Parathyroid adenoma (tissue), 2 donors: ENCODE measurements around the gene AKR1C8.
"Not testable (repeated sequence)": the region's sequence is repeated elsewhere in the genome, so short reads cannot be mapped to it uniquely, and the experiment has no call there.

Experiments used
- H2AFZ ChIP-seq: fragments of 300-600 bp; sonication (generic); one replicate; pipeline ENCODE4 v1.7.0; 2017; ENCODE audit warnings: antibody characterized with exemption, mild to moderate bottlenecking
- H3K27ac ChIP-seq: fragments of 300-600 bp; sonication (generic); one replicate; pipeline ENCODE4 v1.7.0; 2017
- H3K27me3 ChIP-seq: fragments of 300-600 bp; sonication (generic); one replicate; pipeline ENCODE4 v1.7.0; 2017; ENCODE audit warnings: low read length; ENCODE audit not compliant: control insufficient read depth, insufficient read depth
- H3K36me3 ChIP-seq: fragments of 300-600 bp; sonication (generic); one replicate; pipeline ENCODE4 v1.7.0; 2017; ENCODE audit warnings: low read length; ENCODE audit not compliant: control insufficient read depth, insufficient read depth
- H3K4me1 ChIP-seq: fragments of 300-600 bp; sonication (generic); one replicate; pipeline ENCODE4 v1.7.0; 2017; ENCODE audit warnings: control low read depth
- H3K4me2 ChIP-seq: fragments of 300-600 bp; sonication (generic); one replicate; pipeline ENCODE4 v1.7.0; 2017; ENCODE audit warnings: low read length
- H3K4me3 ChIP-seq: fragments of 300-600 bp; sonication (generic); one replicate; pipeline ENCODE4 v1.7.0; 2017; ENCODE audit warnings: low read depth, low read length
- H3K79me2 ChIP-seq: fragments of 300-600 bp; sonication (generic); one replicate; pipeline ENCODE4 v1.7.0; 2017; ENCODE audit warnings: control low read depth
- H3K9ac ChIP-seq: fragments of 300-600 bp; sonication (generic); one replicate; pipeline ENCODE4 v1.7.0; 2017; ENCODE audit warnings: mild to moderate bottlenecking
- H3K9me3 ChIP-seq: fragments of 300-600 bp; sonication (generic); one replicate; pipeline ENCODE4 v1.7.0; 2017; ENCODE audit warnings: low read length; ENCODE audit not compliant: control insufficient read depth
- TF ChIP-seq, protein P1 (sequence below): fragments of 300-600 bp; sonication (generic); IDR thresholded peaks from one replicate; pipeline ENCODE4 v1.7.0; 2017; ENCODE audit warnings: antibody characterized with exemption, mild to moderate bottlenecking
- donor health status: primary hyperparathyroidism.

Gene AKR1C8

DNA sequence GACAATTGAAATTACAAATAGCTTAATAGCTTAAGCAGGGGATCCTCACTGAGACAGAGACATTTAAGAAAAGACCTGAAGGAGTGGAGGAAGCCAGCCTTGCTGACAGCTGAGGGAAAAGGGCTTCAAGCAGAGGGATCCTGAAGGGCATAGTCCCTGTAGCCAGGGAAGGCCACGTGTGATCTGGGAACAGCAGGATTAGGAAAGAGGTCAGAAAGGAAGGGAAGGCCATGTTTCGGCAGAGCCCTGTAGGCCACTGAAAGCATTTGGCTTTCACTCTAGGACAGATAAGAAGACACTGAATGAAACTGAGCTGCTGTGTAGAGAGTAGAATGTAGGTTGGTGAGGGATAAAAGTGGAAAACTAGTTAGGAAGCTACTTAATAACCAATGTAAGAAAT, 3.4 kb upstream of the AKR1C8 start:
- no peaks in the 10 kb centered on the region for H3K9me3 ChIP-seq
- no peak overlapping the region for H3K9ac ChIP-seq

DNA sequence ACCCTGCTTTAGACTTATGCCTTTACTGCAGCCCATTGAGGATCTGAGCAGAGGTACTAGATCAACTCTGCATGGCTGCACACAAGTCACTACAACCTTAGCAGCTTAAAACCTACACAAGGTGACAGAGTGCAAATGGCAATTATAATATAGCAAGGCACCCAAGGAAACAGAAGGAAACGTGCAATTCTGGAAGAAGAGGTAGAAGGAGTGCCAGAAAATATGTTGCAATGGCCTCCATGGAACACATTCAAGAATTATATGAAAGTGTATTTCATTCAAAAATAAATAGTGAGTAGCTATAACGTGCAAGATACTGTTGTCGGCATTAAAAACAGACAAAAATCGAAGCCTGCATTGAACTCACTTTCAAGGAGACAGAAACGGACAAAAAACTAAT, 2.9 kb upstream of the AKR1C8 start:
- TF ChIP-seq, protein P1, sequence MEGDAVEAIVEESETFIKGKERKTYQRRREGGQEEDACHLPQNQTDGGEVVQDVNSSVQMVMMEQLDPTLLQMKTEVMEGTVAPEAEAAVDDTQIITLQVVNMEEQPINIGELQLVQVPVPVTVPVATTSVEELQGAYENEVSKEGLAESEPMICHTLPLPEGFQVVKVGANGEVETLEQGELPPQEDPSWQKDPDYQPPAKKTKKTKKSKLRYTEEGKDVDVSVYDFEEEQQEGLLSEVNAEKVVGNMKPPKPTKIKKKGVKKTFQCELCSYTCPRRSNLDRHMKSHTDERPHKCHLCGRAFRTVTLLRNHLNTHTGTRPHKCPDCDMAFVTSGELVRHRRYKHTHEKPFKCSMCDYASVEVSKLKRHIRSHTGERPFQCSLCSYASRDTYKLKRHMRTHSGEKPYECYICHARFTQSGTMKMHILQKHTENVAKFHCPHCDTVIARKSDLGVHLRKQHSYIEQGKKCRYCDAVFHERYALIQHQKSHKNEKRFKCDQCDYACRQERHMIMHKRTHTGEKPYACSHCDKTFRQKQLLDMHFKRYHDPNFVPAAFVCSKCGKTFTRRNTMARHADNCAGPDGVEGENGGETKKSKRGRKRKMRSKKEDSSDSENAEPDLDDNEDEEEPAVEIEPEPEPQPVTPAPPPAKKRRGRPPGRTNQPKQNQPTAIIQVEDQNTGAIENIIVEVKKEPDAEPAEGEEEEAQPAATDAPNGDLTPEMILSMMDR, result no peak
- no peaks in the 10 kb centered on the region for H3K4me1 ChIP-seq
- no peaks in the 10 kb centered on the region for H3K9me3 ChIP-seq
- no peaks in the 10 kb centered on the region for H3K36me3 ChIP-seq
- no peak overlapping the region for H2AFZ ChIP-seq
- H3K27me3 ChIP-seq, result no peaks in the 10 kb centered on the region
- no peak overlapping the region for H3K4me2 ChIP-seq
- H3K27ac ChIP-seq, result no peak overlapping the region
- H3K9ac ChIP-seq, result no peak overlapping the region
- H3K79me2 ChIP-seq, result no peaks in the 10 kb centered on the region
- no peak overlapping the region for H3K4me3 ChIP-seq

More for the DNA sequence above, 3.4 kb upstream of the AKR1C8 start:
- Histone ChIP-seq H3K27ac (no peak overlapping the region), H3K36me3 (no peaks in the 10 kb centered on the region), H3K4me1 (no peaks in the 10 kb centered on the region), H3K27me3 (no peaks in the 10 kb centered on the region), H3K4me3 (no peak overlapping the region), H3K79me2 (no peaks in the 10 kb centered on the region), H2AFZ (no peak overlapping the region), H3K4me2 (no peak overlapping the region)
- TF ChIP-seq, protein P1, result no peak

DNA sequence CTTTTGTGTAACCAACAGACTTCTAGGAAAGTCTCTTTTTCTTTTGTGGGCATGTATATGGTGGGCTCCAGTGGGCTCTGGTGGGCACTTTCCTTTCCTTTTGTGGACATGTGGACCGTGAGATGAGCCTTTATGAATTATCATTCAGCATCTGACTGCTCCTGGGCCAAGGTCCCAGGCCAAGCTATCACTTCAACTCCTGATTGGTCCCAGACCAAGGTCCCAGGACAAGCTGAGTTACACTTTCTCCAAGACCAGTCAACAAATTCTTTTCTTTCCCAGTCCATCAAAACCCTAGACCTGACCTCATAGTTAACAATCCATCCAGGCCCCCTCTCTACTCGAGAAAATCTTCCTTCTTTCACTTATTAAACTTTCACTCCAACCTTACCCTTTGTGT, 1.0 kb downstream of the AKR1C8 start:
- H3K27me3 ChIP-seq, result no peaks in the 10 kb centered on the region
- no peaks in the 10 kb centered on the region for H3K4me1 ChIP-seq
- no peak overlapping the region for H2AFZ ChIP-seq
- TF ChIP-seq, protein P1, result no peak
- H3K27ac ChIP-seq, result no peak overlapping the region
- no peak overlapping the region for H3K9ac ChIP-seq
- H3K4me3 ChIP-seq, result no peak overlapping the region
- no peaks in the 10 kb centered on the region for H3K36me3 ChIP-seq
- H3K79me2 ChIP-seq, result no peaks in the 10 kb centered on the region
- no peaks in the 10 kb centered on the region for H3K9me3 ChIP-seq
- H3K4me2 ChIP-seq, result no peak overlapping the region

DNA sequence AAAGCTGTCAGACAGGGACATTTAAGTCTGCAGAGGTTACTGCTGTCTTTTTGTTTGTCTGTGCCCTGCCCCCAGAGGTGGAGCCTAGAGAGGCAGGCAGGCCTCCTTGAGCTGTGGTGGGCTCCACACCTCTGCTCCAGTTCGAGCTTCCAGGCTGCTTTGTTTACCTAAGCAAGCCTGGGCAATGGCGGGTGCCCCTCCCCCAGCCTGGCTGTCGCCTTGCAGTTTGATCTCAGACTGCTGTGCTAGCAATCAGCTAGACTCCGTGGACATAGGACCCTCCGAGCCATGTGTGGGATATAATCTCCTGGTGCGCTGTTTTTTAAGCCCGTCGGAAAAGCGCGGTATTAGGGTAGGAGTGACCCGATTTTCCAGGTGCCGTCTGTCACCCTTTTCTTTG, 4.4 kb downstream of the AKR1C8 start:
- H3K9me3 ChIP-seq, H3K36me3 ChIP-seq, H3K4me2 ChIP-seq, H3K4me3 ChIP-seq, H3K9ac ChIP-seq, H3K27ac ChIP-seq, H3K79me2 ChIP-seq, H3K27me3 ChIP-seq, H3K4me1 ChIP-seq, H2AFZ ChIP-seq: not testable (repeated sequence)

DNA sequence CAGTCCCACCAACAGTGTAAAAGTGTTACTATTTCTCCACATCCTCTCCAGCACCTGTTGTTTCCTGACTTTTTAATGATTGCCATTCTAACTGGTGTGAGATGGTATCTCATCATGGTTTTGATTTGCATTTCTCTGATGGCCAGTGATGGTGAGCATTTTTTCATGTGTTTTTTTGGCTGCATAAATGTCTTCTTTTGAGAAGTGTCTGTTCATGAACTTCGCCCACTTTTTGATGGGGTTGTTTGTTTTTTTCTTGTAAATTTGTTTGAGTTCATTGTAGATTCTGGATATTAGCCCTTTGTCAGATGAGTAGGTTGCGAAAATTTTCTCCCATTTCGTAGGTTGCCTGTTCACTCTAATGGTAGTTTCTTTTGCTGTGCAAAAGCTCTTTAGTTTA, 9.4 kb downstream of the AKR1C8 start:
- not testable (repeated sequence) for H3K36me3 ChIP-seq, H3K4me3 ChIP-seq, H3K27ac ChIP-seq, H3K4me1 ChIP-seq, H3K9me3 ChIP-seq, H3K4me2 ChIP-seq, H3K79me2 ChIP-seq, H3K27me3 ChIP-seq, H3K9ac ChIP-seq, H2AFZ ChIP-seq

DNA sequence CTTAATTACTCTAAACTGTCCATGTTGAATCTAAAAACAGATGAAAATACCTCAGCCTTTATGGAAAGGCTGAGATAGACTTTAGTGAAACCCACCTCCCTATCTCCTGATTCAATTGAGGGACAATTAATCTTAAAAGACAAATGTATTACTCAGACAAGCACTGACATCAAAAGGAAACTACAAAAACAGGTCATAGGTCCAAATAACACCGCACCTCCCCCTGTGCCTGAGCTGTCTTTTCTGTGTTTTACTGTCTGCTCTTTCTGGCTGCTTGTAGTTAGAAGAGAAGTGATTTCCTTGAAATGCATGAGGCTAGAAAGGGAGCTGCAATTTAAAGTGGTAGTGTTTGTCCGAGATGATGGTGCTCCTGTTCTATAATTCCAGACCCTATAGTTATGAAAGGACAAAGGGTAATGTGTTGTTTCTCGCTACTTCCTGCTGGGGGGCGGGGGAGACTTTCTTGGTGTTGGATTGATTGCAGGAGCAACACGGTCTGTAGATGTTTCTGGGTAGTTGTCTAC, 16.0 kb downstream of the AKR1C8 start:
- H3K4me3 ChIP-seq, result no peak overlapping the region
- no peaks in the 10 kb centered on the region for H3K4me1 ChIP-seq
- no peak overlapping the region for H2AFZ ChIP-seq
- H3K36me3 ChIP-seq, result no peaks in the 10 kb centered on the region
- H3K27me3 ChIP-seq, result no peaks in the 10 kb centered on the region
- no peaks in the 10 kb centered on the region for H3K79me2 ChIP-seq
- TF ChIP-seq, protein P1, result no peak
- no peak overlapping the region for H3K9ac ChIP-seq
- no peak overlapping the region for H3K27ac ChIP-seq
- H3K9me3 ChIP-seq, result peaks cover 5% of the 10 kb centered on the region
- no peak overlapping the region for H3K4me2 ChIP-seq
